ENCODE measurements around the gene SCTR.
A peak's percentile ranks its signal among the peaks of the same experiment; 100 is the strongest.

The SCTR gene

DNA sequence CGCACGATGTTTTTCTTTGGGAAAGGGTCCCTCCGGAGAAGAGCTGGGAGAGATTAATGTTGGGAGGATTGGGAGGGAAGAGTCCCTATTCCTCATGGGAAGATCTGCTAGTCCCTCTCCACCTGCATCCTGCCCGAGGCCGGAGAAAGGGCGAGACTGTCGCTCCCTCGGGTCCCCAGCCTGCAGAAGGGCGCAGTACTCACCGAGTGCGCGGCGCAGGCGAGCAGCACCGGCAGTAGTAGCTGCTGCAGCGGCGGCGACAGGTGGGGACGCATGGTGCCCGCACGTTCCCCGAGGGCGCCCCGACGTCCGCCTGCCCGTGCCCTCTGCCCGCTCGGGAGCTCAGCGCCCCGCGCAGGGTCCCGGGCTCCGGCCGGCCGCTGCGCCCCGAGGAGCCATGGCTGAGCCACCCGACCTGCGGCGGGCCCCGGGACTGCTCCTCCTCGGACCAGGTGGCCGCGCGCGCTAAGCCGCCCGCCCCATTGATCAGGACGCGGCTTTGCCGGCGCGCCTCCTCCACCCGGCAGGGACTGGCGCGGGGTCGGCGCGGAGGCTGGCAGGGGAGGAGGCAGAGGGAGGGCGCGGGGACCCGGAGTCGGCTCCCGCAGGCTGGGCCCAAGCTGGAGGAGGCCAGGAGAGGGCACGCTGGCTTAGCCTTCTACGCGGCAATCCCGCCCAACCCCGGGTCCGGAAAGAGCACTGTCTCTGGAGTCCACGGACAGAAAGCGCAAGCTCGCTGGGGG is at the start of gene SCTR:
Gene SCTR (minus strand): TSS at position 532 of the 743 bp plus-strand sequence. CDS start 257 bp downstream, at position 275.
- no peak for DNase-seq (ENCODE audit: low spot score)

DNA sequence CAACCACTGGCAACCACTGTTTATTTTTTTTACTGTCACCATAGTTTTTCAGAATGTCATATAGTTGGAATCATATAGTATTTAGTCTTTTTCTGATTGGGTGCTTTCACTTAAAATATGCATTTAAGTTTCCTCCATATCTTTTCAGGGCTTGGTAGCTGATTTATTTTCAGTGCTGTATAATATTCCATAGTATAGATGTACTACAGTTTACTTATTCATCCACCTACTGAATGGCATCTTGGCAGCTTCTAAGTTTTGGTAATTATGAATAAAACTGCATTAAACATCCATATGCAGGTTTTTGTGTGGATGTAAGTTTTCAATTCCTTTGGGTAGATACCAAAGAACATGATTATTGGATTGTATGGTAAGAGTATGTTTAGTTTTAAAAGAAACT is 43.0 kb upstream of the SCTR start:
- no peak for DNase-seq (ENCODE audit: low spot score)

DNA sequence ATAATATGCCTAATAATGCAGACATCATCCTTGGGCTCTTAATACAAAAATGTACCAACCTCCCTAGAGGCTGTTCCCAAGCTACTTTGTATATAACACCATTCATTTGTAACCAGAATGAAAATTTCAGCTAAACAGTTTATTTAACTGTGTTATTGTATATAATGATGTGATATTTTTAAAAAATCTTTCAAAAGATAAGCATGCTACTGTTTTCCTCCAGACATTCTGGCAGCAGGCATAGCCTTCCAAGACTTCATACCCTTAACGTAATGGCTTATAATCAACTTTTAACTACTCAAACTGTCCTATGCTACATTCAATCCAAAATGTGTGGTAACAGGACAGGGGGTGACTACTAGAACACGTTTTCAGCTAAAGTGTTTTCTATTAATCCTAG is 41.2 kb upstream of the SCTR start:
- DNase-seq (ENCODE audit: low spot score), result no peak

DNA sequence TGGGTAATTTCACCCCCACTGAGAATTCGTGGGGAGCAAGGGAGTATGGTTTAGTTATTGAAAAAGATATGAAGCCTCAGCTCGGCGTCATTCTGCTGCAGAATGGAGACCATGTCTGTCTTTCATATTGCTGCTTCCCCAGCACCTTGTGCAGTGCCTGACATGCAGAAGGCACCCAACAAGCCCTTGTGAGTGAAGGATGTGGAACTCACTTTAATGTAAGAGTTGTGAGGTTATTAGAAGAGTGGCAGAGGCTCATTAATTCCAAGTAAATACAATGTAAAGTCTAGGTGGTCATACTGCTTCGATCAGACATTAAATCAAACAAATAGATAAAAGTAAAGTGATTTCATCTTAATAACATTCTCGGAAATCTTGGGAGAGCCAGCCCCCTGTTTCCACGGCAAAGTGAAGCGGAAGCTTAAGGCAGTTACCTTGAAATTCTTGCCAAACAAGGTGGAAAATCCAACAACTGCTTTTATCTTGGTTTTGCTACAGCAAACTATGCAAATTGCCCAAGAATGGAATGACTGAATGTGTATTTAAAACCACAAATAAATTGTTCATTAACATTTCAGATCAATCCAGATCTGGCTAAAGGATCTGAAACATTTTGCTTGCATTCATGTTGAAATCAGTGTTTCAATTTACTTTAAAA is 29.5 kb upstream of the SCTR start:
- no peak for DNase-seq (ENCODE audit: low spot score)

DNA sequence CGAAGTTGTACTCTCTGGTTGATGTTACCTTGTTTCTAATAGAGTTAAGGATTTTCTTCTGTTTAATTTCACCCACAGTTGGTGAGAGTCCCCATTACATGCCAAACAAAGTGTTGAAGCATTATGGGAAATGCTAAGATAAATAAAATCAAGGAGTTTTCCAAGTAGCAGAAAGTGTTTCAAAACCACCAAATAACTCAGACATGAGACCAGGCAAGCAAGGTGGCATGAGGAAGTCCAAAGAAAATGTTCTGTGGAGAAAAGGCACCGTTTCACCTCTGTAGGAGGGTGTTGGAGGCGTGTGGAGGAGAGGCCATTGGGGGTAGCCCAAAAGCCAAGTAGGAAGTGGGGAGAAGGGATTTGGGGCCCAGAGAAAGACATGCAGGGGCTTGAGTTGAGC is 28.6 kb upstream of the SCTR start:
- DNase-seq (ENCODE audit: low spot score), result no peak

DNA sequence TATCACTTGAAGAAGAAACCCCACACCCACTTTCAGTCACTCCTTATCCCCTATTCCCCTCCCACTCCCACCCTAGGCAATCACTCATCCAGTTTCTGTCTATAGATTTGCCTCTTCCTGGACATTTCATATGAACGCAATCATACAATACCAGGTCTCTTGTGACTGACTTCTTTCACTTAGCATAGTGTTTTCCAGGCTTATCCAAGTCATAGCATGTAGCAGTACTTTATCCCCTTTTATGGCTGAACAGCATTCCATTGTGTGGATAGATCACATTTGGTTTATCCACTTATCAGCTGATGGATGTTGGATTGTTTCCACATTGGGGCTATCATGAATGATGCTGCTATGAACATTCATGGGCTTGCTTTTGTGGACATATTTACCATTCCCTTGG is 26.6 kb upstream of the SCTR start:
- no peak for DNase-seq (ENCODE audit: low spot score)

DNA sequence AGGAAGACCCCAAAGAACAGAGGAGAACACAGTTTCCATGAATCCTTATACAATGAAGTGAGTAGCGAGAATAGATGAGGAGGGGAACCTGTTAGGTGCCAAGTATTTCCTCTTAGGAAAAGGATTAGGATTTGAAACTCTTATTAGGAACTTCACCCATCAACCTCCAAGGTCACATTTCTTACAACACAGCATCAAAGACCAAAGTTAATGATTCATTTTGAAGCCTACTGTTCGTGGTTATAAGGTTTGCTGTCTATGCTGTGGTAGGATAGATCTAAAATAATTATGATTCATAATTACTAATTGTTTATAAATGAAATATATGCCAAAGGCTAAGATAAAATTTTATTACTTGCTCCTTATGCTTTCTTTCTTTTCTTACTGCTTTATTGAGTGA is 26.1 kb upstream of the SCTR start:
- no peak for DNase-seq (ENCODE audit: low spot score)

DNA sequence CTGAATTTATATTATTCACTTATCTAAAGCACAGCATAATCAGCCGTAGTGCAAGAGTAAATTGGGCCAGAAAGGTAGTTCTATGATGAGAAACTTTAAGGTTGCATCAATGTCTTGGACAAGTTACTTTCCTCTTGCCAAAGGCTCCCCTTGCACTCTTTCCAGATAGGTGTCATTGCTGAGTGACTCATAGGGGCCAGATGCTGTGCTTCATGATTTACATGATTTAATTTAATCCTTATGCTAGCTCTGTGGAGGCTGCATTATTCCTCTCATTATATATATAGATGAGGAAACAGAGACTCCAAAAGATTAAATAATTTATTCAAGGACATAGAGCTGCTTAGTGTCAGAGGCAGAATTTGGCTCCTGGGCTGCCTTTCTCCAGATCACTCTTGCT is 25.0 kb upstream of the SCTR start:
- DNase-seq (ENCODE audit: low spot score), result no peak

DNA sequence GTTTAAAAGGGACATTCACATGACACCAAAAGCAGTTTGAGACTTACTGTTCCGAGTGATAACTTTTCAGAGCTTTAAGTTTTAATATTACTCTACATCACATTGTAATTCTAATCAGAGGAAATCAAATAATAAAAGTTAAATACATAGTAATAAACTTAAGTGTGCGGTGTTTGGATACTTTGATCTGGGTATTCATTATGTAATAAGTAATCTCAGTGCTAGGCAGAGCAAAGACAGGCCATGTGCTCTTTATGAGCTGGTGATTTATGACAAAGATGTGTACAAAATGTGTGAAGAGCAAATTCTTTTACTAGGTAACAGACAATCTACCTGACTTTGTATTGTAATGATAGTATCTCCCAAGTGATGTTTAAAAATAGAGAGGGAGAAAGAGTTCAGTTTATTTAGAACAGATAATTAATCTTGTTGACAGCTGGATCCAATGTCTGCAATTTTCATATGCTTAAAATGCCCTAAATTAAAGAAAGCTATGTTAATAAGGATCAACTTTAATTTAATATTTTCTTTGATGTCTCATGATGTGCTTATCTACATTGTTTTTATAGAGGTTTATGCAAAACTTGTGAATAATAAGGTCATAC is 24.3 kb upstream of the SCTR start:
- no peak for DNase-seq (ENCODE audit: low spot score)

DNA sequence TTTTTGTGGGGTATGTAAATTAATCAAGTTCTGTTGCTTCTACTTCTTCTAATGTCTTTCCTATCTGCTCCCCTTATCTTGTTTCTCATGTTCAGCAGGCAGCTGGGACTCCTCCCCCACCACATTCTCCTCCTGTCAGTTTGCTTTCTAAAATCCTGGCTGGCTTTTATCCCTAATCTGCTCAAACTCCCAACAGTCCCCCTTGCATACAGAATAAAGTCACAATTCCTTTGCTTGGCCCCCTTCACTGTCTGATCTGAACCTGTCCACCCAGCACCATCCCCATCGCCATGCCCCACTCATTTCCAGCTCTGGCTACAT is 22.1 kb upstream of the SCTR start:
- no peak for DNase-seq (ENCODE audit: low spot score)

DNA sequence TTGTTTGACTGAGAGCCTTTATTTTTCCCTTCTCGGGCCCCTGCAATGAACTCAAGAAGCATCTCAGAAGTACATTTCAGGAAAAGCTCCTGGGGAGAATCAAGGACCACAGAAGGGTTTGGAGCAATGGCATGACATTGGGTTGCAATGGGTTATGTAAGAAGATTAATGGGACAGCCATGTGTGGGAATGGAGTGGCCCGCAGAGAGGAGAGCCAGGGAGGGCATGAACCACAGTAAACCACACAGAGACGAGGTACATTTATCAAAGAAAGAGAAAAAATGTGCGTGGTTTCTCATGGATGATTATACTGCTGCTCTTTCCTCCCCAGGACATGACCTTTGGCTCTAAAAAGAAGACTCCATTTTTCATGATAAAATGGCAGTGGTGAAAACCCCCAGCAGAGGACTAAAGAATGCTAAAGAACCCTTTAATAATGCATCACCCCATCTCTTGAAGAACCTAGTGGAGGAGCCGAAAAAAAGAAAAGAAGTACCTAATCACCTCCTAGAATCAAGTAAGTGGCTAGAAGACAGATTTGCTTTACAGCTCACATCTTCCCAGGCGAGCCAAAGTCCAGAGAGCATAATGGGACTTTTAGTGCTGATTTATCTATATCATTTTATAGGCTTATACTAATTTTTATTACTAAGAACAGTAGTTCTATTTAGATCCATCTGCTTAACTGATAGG is 21.6 kb upstream of the SCTR start:
- no peak for DNase-seq (ENCODE audit: low spot score)

DNA sequence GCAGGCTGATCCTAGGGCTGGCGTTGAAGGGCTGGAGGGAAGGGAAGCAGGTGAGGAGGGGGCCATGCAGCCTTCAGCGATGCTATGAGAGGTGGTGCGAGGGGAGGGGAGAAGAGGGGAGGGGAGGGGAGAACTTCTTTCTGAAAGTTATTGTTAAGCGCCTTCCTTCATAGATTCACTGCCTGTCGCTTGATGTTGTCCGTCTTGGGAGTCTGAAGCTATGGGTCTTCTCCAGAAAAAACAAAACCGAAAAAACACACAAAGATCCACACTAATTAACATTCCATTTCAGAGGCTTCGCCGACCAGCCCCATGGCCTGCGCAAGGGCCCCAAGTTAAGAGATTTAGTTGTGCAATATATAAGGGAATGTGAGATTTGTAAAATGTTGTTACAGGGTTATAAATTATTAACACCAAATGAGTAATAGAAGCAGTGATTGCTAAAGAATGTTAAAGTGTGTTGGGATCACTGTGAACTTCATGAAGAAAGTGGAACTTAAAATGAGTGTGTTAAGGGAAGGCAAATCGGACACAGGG is 20.7 kb upstream of the SCTR start:
- no peak for DNase-seq (ENCODE audit: low spot score)

DNA sequence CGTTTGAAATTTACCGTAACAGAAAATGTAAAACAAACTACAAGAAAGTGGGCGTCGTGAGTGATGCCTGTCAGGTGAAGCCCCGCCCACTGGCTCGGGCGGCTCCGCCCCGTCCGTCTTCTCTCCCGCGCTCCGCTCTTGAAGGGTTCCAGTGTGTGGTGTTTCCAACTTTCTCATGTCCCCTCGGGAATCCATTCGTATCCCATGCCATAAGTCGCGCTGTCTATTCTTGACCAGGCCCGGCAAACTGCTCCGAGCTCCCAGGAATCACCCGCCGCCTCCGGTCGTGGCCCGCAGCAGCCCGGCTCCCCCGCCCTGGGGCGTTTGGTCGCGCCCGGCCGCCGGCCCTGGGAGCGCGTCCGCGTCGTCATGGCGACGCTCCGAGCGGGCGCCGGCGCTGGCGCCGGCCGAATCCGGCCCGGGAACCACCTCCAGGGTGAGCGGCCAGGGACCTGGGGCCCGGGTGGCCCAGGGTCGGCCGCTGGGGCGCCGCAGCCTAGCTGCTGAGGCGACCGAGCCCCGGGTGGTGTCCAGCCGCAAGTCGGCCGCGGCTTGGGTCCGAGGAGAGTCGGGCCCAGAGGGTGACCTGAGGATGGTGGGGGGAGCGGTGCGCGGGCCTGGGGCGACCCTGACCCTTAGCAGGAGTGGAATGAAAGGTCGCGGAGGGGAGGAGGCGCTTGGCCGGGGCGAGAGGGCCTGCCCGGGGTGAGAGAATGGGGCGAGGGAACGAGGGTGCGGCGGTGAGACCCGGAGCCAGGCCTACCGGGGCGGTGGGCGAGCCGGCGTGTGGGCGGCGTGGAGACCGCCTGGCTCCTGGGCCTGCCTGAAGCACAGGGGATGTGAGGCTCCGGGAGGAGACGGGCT is 20.0 kb upstream of the SCTR start, which contains the start of gene CFAP221:
Gene CFAP221 (plus strand): TSS at position 375 of the 864 bp plus-strand sequence. CDS start 1,683 bp downstream, outside the sequence.
- DNase-seq (ENCODE audit: low spot score), result peak; percentile 35

DNA sequence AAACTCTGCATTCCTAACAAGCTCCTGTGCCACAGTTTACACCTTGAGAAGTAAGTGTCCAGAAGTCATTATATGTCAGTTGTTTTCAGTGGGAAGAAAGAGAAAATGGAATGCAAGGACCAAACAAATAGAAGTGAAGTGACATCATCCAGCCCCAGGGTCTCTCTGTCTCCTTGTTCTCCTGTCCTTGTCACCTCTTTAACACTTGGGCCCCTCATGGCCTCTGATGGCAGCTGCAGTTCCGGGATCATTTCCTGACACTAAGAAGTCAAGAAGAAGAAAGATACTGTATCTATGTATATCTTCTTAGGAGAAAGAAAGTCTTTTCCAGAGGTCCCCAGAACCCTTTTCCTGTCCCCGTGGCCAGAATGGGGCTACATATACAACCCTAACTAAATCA is 17.2 kb upstream of the SCTR start:
- DNase-seq (ENCODE audit: low spot score), result no peak

DNA sequence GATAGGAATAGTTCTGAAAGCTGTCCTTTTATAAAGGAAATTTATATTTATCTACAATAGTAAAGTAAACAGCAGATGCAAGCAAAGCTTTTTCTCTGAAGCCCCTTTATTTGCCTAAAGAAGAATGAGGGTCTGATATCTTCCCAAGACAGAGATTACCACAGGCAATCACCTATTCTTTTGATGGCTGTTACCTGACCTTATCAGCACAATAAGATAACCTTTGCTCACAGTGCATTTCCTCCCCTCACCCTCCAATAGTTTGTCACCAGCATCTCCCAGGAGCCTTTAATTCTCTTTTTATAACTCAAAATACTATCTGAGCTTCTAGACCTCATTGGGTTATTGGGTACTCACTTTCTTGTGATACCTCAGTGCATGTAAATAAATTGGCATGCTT is 13.5 kb upstream of the SCTR start:
- no peak for DNase-seq (ENCODE audit: low spot score)

DNA sequence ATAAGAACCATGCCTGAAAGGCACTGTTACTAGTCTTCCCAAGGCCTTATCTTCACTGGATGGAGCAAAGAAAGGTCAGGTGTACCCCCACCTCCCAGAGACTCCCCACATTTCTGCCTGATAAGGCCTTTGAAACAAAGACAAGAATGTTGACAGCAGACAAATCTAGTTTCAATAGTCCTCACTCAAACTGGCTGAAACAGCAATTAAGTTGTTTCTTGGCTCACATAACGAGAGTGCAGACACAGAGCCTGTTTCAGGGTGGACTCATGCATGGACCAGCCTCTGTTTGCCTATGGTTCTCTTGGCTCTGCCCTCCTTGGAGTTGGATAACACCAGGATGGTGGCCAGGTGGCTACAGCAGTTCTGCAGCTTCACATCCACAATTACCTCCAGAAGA is 12.4 kb upstream of the SCTR start:
- DNase-seq (ENCODE audit: low spot score), result no peak

DNA sequence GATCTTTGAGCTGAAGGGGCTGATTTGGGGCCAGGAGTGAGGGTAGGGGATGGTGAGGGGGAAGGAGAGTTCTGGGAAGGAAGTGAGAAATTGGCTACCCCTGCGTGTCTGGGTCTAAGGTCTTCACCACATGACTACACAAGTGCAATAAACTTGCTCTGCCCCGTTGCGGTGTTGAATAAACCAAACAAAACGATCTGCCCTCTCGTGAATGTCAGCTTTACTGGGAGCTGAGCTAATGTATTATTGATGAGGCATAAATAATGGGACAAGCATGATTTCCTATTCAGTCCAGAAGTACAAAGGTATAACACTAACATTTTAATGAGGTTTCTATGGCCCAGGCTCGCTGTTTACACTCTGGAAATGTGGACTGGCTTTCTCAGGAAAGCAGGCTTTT is 11.9 kb upstream of the SCTR start:
- DNase-seq (ENCODE audit: low spot score), result no peak

DNA sequence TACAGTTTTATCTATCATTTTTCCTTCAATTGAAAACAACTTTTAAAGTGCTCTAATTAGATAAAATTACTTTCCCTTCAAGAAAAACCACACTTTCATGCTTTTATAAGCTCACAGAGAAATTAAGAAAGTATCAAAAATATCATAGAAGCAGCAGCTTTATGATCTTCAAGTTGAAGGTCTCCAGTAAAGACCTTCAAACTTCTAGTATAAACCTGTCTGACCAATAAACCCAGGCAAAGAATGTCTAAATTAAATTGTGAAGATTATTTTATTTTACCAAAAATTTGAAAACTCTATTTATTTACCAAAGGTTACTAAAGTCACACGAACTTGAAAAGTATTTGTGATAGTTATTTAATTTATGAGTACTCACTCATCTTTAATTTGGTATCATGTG is 9.3 kb upstream of the SCTR start:
- no peak for DNase-seq (ENCODE audit: low spot score)

DNA sequence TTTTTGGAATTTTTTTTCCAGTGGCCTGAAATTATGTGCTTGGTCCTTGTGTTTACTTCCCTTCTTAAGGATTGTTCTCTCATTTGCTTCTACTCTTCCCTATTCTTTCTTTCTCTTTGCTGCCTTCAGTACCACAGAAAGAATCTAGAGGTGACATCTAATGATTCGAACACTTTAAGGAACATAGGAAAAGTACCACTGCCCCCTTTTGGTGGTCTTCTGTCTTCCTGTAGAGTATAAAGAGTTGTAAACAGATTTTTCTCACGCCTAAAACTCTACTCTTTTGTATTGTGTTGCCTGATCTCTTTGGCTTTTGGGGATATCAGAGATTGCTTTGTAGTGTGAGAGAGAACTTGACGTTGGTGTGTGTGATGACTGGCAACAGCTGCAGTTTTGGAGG is 7.0 kb upstream of the SCTR start:
- DNase-seq (ENCODE audit: low spot score), result no peak

DNA sequence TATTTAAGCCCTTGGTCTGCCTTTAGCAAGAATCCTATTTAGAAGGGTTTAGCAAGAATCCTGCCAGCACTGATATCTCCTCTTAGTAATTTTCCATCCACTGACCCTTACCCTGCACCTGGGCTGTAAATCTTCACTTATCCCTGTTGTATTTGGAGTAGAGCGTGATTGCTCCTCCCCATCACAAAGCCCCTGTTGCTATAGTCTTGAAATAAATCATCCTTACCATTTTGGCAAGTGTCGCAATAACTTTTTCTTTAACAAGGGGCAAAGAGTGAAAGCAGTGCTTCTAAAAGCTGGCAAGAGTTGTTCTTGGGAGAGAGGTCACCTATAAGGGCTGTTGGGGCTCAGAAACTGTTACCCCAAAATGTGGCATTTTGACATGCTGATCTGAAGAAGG is 3.7 kb upstream of the SCTR start:
- DNase-seq (ENCODE audit: low spot score), result no peak

DNA sequence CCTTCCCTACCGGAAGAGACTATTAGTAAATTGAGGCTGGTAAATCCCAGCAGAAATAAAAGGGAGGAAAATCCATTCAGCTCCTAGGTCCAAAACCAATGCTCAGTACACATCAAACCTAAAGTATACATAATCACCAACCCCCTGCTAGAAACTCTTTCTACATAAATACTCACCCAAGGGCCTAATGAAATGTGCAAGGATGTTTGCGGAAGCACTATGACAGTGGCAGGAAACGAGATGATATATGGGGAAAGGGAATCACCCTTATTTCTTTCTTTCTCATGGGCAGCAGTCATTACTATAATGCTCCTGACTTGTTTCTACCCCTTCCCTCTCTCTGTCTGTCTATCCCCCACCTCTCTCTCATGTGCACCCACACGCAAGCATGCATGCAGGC is 1.3 kb upstream of the SCTR start:
- no peak for DNase-seq (ENCODE audit: low spot score)
